IMR-90 (cell line): ENCODE measurements around the gene IQGAP2. TPM values are rescaled to one million over a fixed set of nuclear protein-coding genes. Genes with fewer than 3 reads are reported as not detected.

ENCODE experiments used
- ATAC-seq: fragments of 200-7000 bp; cut with Tn5 transposase; 2 replicates; pipeline ENCODE4 v1.9.1; 2020; ENCODE audit warnings: low read depth, mild to moderate bottlenecking, moderate library complexity
- BruUV-seq: library from RNA; stranded (reverse); fragments of 400-500 nt; replicated peaks from 2 replicates; lab custom pipeline; 2021; lab: Mats Ljungman, UMichigan
- CTCF ChIA-PET: fragments of 300-600 bp; formaldehyde crosslinking; extraction: SDS; loops from one replicate; lab custom pipeline; 2021; ENCODE audit warnings: antibody characterized with exemption; lab: Yijun Ruan, JAX
- POLR2A ChIA-PET: fragments of 300-600 bp; sonication (Branson Sonifier 250); formaldehyde crosslinking; loops from one replicate; lab custom pipeline; 2022; ENCODE audit warnings: antibody characterized with exemption; ENCODE audit not compliant: unreplicated experiment; lab: Charles Lee
- DNase-seq: peaks from one replicate; pipeline ENCODE4 v3.0.0; 2013
- H2AFZ ChIP-seq: replicated peaks from 2 replicates; pipeline ENCODE3; 2013; ENCODE audit warnings: low read length, mild to moderate bottlenecking; ENCODE audit not compliant: poor library complexity
- H2AK5ac ChIP-seq: 2 replicates; pipeline ENCODE4 v1.6.1; 2013; ENCODE audit warnings: low read depth, low read length, inconsistent platforms
- H2AK9ac ChIP-seq: replicated peaks from 2 replicates; pipeline ENCODE3; 2013; ENCODE audit warnings: mild to moderate bottlenecking, low read depth, low read length, moderate library complexity; ENCODE audit not compliant: poor library complexity
- H2BK120ac ChIP-seq: 2 replicates; pipeline ENCODE4 v1.6.1; 2013; ENCODE audit warnings: low read depth, low read length, inconsistent platforms
- H2BK15ac ChIP-seq: 3 replicates; pipeline ENCODE4 v1.6.1; 2013; ENCODE audit warnings: low read depth, low read length, inconsistent platforms
- H2BK20ac ChIP-seq: 2 replicates; pipeline ENCODE4 v1.6.1; 2013; ENCODE audit warnings: low read depth, mild to moderate bottlenecking, inconsistent platforms, low read length, moderate library complexity
- H2BK5ac ChIP-seq: 2 replicates; pipeline ENCODE4 v1.6.1; 2013; ENCODE audit warnings: mild to moderate bottlenecking, low read depth, low read length, inconsistent platforms; ENCODE audit not compliant: poor library complexity, severe bottlenecking
- H3K14ac ChIP-seq: replicated peaks from 2 replicates; pipeline ENCODE4 v1.6.1; 2013; ENCODE audit warnings: low read depth, low read length, inconsistent platforms
- H3K18ac ChIP-seq: 2 replicates; pipeline ENCODE4 v1.6.1; 2013; ENCODE audit warnings: low read depth, low read length, control low read depth
- H3K23ac ChIP-seq: 2 replicates; pipeline ENCODE4 v1.6.1; 2013; ENCODE audit warnings: low read depth, low read length, inconsistent platforms
- H3K27ac ChIP-seq: 2 replicates; pipeline ENCODE4 v1.5.1; 2013; ENCODE audit warnings: mild to moderate bottlenecking, control low read depth, low read length; ENCODE audit not compliant: insufficient read depth
- H3K27me3 ChIP-seq: 2 replicates; pipeline ENCODE4 v1.6.1; 2013; ENCODE audit warnings: low read length; ENCODE audit not compliant: control insufficient read depth, insufficient read depth
- H3K36me3 ChIP-seq: 2 replicates; pipeline ENCODE4 v1.6.1; 2013; ENCODE audit warnings: low read length, mixed read lengths; ENCODE audit not compliant: control insufficient read depth, insufficient read depth
- H3K4ac ChIP-seq: 2 replicates; pipeline ENCODE4 v1.6.1; 2013; ENCODE audit warnings: low read depth, low read length, inconsistent platforms
- H3K4me1 ChIP-seq: 2 replicates; pipeline ENCODE4 v1.6.1; 2013; ENCODE audit warnings: low read length, mixed read lengths; ENCODE audit not compliant: control insufficient read depth, insufficient read depth
- H3K4me2 ChIP-seq: 2 replicates; pipeline ENCODE4 v1.6.1; 2013; ENCODE audit warnings: low read depth, mild to moderate bottlenecking, control low read depth, low read length, moderate library complexity
- H3K4me3 ChIP-seq: 2 replicates; pipeline ENCODE4 v1.5.1; 2013; ENCODE audit warnings: low read depth, mild to moderate bottlenecking, control low read depth, low read length, moderate library complexity; ENCODE audit not compliant: insufficient read depth
- H3K56ac ChIP-seq: 2 replicates; pipeline ENCODE4 v1.6.1; 2013; ENCODE audit warnings: low read length, inconsistent platforms; ENCODE audit not compliant: insufficient read depth; ENCODE audit errors: extremely low read depth
- H3K79me1 ChIP-seq, 2 experiments: 2 replicates each; pipeline ENCODE4 v1.6.1; 2013; ENCODE audit warnings: low read length in 2 of 2, inconsistent platforms in 1 of 2, low read depth in 1 of 2
- H3K9ac ChIP-seq: 2 replicates; pipeline ENCODE4 v1.6.1; 2013; ENCODE audit warnings: low read depth, low read length, control low read depth
- H3K9me1 ChIP-seq: 2 replicates; pipeline ENCODE4 v1.6.1; 2013; ENCODE audit warnings: low read length, inconsistent platforms; ENCODE audit not compliant: insufficient read depth
- H3K9me3 ChIP-seq: 2 replicates; pipeline ENCODE4 v1.6.1; 2013; ENCODE audit warnings: low read length; ENCODE audit not compliant: control insufficient read depth, insufficient read depth
- H4K20me1 ChIP-seq: 2 replicates; pipeline ENCODE4 v1.6.1; 2013; ENCODE audit warnings: low read length, inconsistent platforms; ENCODE audit not compliant: insufficient read depth
- H4K5ac ChIP-seq: 2 replicates; pipeline ENCODE4 v1.6.1; 2013; ENCODE audit warnings: mild to moderate bottlenecking, low read depth, low read length, control low read depth
- H4K8ac ChIP-seq, 2 experiments: 2 replicates each; pipeline ENCODE4 v1.6.1; 2013; ENCODE audit warnings: low read depth in 2 of 2, low read length in 2 of 2, control low read depth in 1 of 2, inconsistent platforms in 1 of 2
- H4K91ac ChIP-seq: 2 replicates; pipeline ENCODE4 v1.6.1; 2013; ENCODE audit warnings: low read depth, low read length, inconsistent platforms; ENCODE audit not compliant: insufficient read depth
- BHLHE40 ChIP-seq: fragments of 150-350 bp; IDR thresholded peaks from 2 replicates; pipeline ENCODE4 v1.6.1; 2016; ENCODE audit warnings: mild to moderate bottlenecking, low read depth, low read length
- FOS ChIP-seq: fragments of 150-350 bp; IDR thresholded peaks from 2 replicates; pipeline ENCODE4 v1.6.1; 2016; ENCODE audit warnings: low read depth, low read length
- MXI1 ChIP-seq: IDR thresholded peaks from 2 replicates; pipeline ENCODE4 v1.6.1; 2012; ENCODE audit warnings: low read depth, mild to moderate bottlenecking, low read length, moderate library complexity, borderline replicate concordance
- NFE2L2 ChIP-seq: fragments of 150-350 bp; IDR thresholded peaks from 2 replicates; pipeline ENCODE4 v1.6.1; 2016; ENCODE audit warnings: low read depth, mild to moderate bottlenecking, low read length
- POLR2A ChIP-seq: IDR thresholded peaks from 2 replicates; pipeline ENCODE4 v1.6.1; 2012; ENCODE audit warnings: mild to moderate bottlenecking, low read depth, low read length
- RAD21 ChIP-seq: IDR thresholded peaks from 2 replicates; pipeline ENCODE4 v1.6.1; 2012; ENCODE audit warnings: low read length, improper control_type of control experiment
- RCOR1 ChIP-seq: IDR thresholded peaks from 2 replicates; pipeline ENCODE4 v1.6.1; 2012; ENCODE audit warnings: mild to moderate bottlenecking, low read length, improper control_type of control experiment; ENCODE audit not compliant: insufficient replicate concordance
- WGBS, 2 experiments: methylation state at CpG; one replicate each; pipeline versions ENCODE4 v1.1.5 to v1.1.7; 2013; ENCODE audit warnings: missing lambda C conversion rate in 2 of 2; ENCODE audit not compliant: insufficient read length in 1 of 2; ENCODE audit errors: extremely low coverage in 2 of 2; 5-methylcytosine and 5-hydroxymethylcytosine counted together
- dilution Hi-C: fragments of 300-500 bp; cut with HindIII; formaldehyde crosslinking; loops from one replicate; pipeline ENCODE4 v1.14.3; 2018; ENCODE audit warnings: low sequenced_read_pairs; ENCODE audit not compliant: unreplicated experiment
- in situ Hi-C: fragments of 300-500 bp; cut with MboI; formaldehyde crosslinking; loops from 3 replicates; pipeline ENCODE4 v1.14.3; 2019; ENCODE audit warnings: low sequenced_read_pairs, inconsistent platforms, mixed read lengths
- intact Hi-C: fragments of 100-400 bp; cut with micrococcal nuclease; formaldehyde crosslinking; loops from 2 replicates; pipeline ENCODE4 v1.10.0; 2022
- polyA plus RNA-seq, 3 experiments: library from polyadenylated mRNA; depleted of rRNA; stranded (reverse); fragments of >200 nt; gene quantifications; 2 replicates each; pipeline ENCODE4 v1.2.3, GENCODE V29; 2012; ENCODE audit warnings: low replicate concordance in 1 of 3
- total RNA-seq: library from RNA; depleted of rRNA; stranded (reverse); fragments of >200 nt; gene quantifications from 2 replicates; pipeline ENCODE4 v1.2.3, GENCODE V29; 2012
- TF ChIP-seq, protein P1 (sequence below): fragments of 150-350 bp; IDR thresholded peaks from 2 replicates; pipeline ENCODE4 v1.6.1; 2017; ENCODE audit warnings: mild to moderate bottlenecking, antibody characterized with exemption, low read length, low read depth
- TF ChIP-seq, protein P2 (sequence below): fragments of 150-350 bp; IDR thresholded peaks from 2 replicates; pipeline ENCODE4 v1.6.1; 2016; ENCODE audit warnings: low read depth, mild to moderate bottlenecking, low read length, moderate library complexity, borderline replicate concordance
- TF ChIP-seq, protein P3 (sequence below): conservative IDR thresholded peaks from 2 replicates; pipeline ENCODE4 v1.5.1; 2012; ENCODE audit warnings: mild to moderate bottlenecking, low read depth, low read length, improper control_type of control experiment

IQGAP2 gene
- total and polyA plus RNA-seq, 2 of the 4 experiments (the other 2 are of a cell fraction) = 0.21 to 0.36 TPM

DNA sequence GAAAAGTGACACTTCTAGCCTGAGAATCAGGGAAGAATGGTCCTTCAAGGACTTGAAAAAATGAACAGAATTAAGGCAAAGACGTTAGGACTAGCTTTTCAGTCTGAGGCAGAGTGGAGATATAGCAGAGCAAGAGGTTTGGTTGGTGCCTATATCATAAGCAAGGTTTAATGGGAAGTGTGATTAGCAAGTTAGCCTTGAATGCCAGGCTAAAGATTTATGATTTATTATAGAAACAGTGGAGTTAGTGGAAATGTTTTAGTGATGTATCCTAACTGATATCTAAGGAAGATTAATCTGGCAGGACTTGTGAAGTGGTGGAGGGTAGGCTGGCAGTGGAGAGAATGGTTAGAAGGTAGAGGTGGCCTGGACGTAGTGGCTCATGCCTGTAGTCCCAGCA lies 213.1 kb downstream of the IQGAP2 start:
- no peaks in the 10 kb centered on the region for H4K20me1 ChIP-seq
- peak overlapping the region; percentile 95 for H2BK5ac ChIP-seq
- DNase-seq (no peak), ATAC-seq (no peak)
- no peak overlapping the region for H2AFZ ChIP-seq
- H2AK5ac ChIP-seq = peak overlapping the region; percentile 86
- dilution Hi-C loops (no loop called here), in situ Hi-C loops (no loop called here), intact Hi-C loops (no loop called here)
- H3K27ac ChIP-seq = no peak overlapping the region
- no peak overlapping the region for H3K4me2 ChIP-seq
- peaks cover 6 to 12% of the 10 kb centered on the region in 2 experiments; a peak in 3 of 4 replicates for H3K79me1 ChIP-seq
- H2BK120ac ChIP-seq = peak overlapping the region; percentile 77
- no peaks in the 10 kb centered on the region for H3K27me3 ChIP-seq
- no peak overlapping the region; the same call in 1 of the 2 replicates for H4K5ac ChIP-seq
- POLR2A ChIA-PET = no interaction called here
- H3K18ac ChIP-seq = peak overlapping the region; percentile 54; the same call in 1 of the 2 replicates
- CTCF ChIA-PET = interaction anchor here (0.7 kb wide), 1 partner anchor 26 kb away, joined by 3 read pairs; no protein-coding TSS in a partner anchor
- H3K4me3 ChIP-seq = no peak overlapping the region
- H3K9ac ChIP-seq = no peak overlapping the region
- H3K9me1 ChIP-seq = peaks cover 16% of the 10 kb centered on the region
- H3K23ac ChIP-seq = peak overlapping the region; percentile 59; the same call in 1 of the 2 replicates
- peak overlapping the region; percentile 56; the same call in 1 of the 2 replicates for H3K4ac ChIP-seq
- BruUV-seq = no TSS peak
- H3K4me1 ChIP-seq = peaks cover 10% of the 10 kb centered on the region; the same call in 1 of the 2 replicates
- WGBS, 2 experiments = 67% methylated on average over 1 of the region's 2 CpGs; no CpG with 5 or more reads in 1 of the 2 experiments
- TF ChIP-seq, protein P1, sequence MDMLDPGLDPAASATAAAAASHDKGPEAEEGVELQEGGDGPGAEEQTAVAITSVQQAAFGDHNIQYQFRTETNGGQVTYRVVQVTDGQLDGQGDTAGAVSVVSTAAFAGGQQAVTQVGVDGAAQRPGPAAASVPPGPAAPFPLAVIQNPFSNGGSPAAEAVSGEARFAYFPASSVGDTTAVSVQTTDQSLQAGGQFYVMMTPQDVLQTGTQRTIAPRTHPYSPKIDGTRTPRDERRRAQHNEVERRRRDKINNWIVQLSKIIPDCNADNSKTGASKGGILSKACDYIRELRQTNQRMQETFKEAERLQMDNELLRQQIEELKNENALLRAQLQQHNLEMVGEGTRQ = no peak
- no peak for TF ChIP-seq NFE2L2
- no peak for TF ChIP-seq MXI1
- TF ChIP-seq, protein P2, sequence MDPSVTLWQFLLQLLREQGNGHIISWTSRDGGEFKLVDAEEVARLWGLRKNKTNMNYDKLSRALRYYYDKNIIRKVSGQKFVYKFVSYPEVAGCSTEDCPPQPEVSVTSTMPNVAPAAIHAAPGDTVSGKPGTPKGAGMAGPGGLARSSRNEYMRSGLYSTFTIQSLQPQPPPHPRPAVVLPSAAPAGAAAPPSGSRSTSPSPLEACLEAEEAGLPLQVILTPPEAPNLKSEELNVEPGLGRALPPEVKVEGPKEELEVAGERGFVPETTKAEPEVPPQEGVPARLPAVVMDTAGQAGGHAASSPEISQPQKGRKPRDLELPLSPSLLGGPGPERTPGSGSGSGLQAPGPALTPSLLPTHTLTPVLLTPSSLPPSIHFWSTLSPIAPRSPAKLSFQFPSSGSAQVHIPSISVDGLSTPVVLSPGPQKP = no peak
- no peak for TF ChIP-seq RCOR1
- no peak for TF ChIP-seq POLR2A
- TF ChIP-seq RAD21 = no peak
- no peak for TF ChIP-seq FOS
- TF ChIP-seq, protein P3, sequence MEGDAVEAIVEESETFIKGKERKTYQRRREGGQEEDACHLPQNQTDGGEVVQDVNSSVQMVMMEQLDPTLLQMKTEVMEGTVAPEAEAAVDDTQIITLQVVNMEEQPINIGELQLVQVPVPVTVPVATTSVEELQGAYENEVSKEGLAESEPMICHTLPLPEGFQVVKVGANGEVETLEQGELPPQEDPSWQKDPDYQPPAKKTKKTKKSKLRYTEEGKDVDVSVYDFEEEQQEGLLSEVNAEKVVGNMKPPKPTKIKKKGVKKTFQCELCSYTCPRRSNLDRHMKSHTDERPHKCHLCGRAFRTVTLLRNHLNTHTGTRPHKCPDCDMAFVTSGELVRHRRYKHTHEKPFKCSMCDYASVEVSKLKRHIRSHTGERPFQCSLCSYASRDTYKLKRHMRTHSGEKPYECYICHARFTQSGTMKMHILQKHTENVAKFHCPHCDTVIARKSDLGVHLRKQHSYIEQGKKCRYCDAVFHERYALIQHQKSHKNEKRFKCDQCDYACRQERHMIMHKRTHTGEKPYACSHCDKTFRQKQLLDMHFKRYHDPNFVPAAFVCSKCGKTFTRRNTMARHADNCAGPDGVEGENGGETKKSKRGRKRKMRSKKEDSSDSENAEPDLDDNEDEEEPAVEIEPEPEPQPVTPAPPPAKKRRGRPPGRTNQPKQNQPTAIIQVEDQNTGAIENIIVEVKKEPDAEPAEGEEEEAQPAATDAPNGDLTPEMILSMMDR = no peak
- no peak for TF ChIP-seq BHLHE40
- no peak overlapping the region for H3K56ac ChIP-seq
- peak overlapping the region; percentile 43 for H4K91ac ChIP-seq
- H3K14ac ChIP-seq = peak overlapping the region; percentile 78
- H3K36me3 ChIP-seq = peaks cover 7% of the 10 kb centered on the region
- peak overlapping the region; percentile 89 for H2BK20ac ChIP-seq
- H4K8ac ChIP-seq = peak overlapping the region; percentile 21 to 36; a peak in 3 of 4 replicates
- no peaks in the 10 kb centered on the region for H3K9me3 ChIP-seq
- no peak overlapping the region for H2AK9ac ChIP-seq
- peak overlapping the region; percentile 91 for H2BK15ac ChIP-seq
